ENCODE measurements around the gene KLC1.

The KLC1 gene

DNA sequence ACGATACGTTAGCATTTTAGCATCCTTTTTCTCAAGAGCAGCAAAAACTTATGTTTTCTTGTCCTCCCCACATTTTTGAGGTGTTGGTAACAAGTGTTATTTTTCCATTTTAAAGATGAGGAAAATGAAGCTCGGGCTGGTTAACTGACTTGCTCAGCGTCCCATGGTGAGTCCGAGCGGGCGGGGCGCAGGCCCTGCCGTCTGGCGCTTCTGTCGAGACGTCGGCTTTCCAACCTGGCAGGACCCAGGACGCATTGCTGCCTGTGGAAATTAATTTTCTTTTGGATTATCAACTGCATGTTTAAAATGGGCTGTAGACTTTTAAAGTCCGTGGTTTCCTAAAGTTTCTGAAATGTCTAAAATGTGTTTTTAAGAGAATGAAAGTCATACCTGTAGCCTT, 55.9 kb downstream of the KLC1 start:
- Histone ChIP-seq H3K36me3 (ENCODE audit: control insufficient read depth, low read length) (peaks cover 67% of the 10 kb centered on the region), H3K27ac (ENCODE audit: low read depth, low read length) (no peak overlapping the region), H4K20me1 (ENCODE audit: control insufficient read depth, insufficient read depth, low read depth, low read length) (no peaks in the 10 kb centered on the region), H3K4me1 (ENCODE audit: control insufficient read depth, low read length) (peaks cover 19% of the 10 kb centered on the region), H3K9me3 (ENCODE audit: control insufficient read depth, insufficient read depth, low read length) (no peaks in the 10 kb centered on the region), H3K27me3 (ENCODE audit: control insufficient read depth, low read length) (no peaks in the 10 kb centered on the region), H3K9me2 (replicated peaks; ENCODE audit: control insufficient read depth, low read length) (no peaks in the 10 kb centered on the region), H3K4me2 (ENCODE audit: low read length) (no peak overlapping the region), H3F3A (ENCODE audit: control insufficient read depth, insufficient read depth) (peaks cover 19% of the 10 kb centered on the region), H3K4me3 (ENCODE audit: low read length) (no peak overlapping the region), H3K79me2 (ENCODE audit: control insufficient read depth, low read length) (peaks cover 19% of the 10 kb centered on the region)
- TF ChIP-seq, protein P1, sequence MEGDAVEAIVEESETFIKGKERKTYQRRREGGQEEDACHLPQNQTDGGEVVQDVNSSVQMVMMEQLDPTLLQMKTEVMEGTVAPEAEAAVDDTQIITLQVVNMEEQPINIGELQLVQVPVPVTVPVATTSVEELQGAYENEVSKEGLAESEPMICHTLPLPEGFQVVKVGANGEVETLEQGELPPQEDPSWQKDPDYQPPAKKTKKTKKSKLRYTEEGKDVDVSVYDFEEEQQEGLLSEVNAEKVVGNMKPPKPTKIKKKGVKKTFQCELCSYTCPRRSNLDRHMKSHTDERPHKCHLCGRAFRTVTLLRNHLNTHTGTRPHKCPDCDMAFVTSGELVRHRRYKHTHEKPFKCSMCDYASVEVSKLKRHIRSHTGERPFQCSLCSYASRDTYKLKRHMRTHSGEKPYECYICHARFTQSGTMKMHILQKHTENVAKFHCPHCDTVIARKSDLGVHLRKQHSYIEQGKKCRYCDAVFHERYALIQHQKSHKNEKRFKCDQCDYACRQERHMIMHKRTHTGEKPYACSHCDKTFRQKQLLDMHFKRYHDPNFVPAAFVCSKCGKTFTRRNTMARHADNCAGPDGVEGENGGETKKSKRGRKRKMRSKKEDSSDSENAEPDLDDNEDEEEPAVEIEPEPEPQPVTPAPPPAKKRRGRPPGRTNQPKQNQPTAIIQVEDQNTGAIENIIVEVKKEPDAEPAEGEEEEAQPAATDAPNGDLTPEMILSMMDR (IDR thresholded peaks at IDR 0.05; ENCODE audit: low read depth, low read length, poor library complexity, severe bottlenecking), result no peak
- no peak for TF ChIP-seq EZH2phosphoT487 (IDR thresholded peaks at IDR 0.05; ENCODE audit: borderline replicate concordance, low read length)

DNA sequence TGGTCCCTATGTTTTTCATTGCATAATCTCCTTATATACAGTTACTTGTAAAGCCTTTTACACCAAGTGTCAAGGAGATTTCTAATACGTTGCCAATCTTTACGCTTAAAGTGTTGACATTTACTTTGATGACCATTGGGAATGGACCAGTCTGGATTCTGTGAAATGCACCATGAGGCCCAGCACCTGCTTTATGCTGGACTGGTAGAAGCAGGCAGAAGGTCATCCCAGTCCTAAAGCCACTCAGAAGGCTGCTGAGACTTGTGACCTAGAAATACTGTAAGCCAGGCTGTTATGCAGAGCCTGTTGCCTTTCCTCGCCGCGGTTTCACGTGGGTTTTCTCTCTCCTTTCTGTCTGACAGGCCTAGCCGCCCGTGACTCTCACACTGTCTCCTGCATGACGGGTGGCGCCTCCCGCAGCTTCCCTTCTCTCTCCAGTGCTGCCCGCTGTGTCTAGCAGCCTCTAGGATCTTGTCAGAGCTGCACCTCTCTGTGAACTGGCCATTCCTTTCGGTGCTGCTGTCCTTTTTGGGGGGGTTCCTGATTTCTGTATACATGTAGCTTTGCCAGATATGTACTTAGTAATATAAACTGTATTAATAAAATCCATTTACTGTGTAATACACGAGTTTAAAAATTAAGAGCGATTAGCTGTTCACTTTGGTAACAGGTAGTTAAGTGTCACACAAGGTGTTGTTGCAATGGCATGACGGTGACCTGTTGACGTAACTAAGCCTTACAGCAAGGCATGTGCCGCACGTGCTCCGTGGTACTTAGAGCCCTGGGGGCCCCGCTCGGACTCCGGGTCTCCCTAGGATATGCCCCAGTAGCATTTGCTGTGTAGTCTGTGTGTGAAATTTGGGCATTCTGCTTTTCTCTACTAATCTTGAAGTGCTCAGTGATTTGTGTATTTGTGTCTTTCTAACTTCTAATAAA, 56.5 kb downstream of the KLC1 start:
- Histone ChIP-seq H3K79me2 (ENCODE audit: control insufficient read depth, low read length) (peaks cover 23% of the 10 kb centered on the region), H3K27me3 (ENCODE audit: control insufficient read depth, low read length) (no peaks in the 10 kb centered on the region), H3K4me2 (ENCODE audit: low read length) (no peak overlapping the region), H3F3A (ENCODE audit: control insufficient read depth, insufficient read depth) (peaks cover 25% of the 10 kb centered on the region), H3K36me3 (ENCODE audit: control insufficient read depth, low read length) (peaks cover 66% of the 10 kb centered on the region), H3K4me1 (ENCODE audit: control insufficient read depth, low read length) (peaks cover 23% of the 10 kb centered on the region), H3K4me3 (ENCODE audit: low read length) (no peak overlapping the region), H3K27ac (ENCODE audit: low read depth, low read length) (no peak overlapping the region), H3K9me3 (ENCODE audit: control insufficient read depth, insufficient read depth, low read length) (no peaks in the 10 kb centered on the region), H3K9me2 (replicated peaks; ENCODE audit: control insufficient read depth, low read length) (no peaks in the 10 kb centered on the region), H4K20me1 (ENCODE audit: control insufficient read depth, insufficient read depth, low read depth, low read length) (no peaks in the 10 kb centered on the region)
- TF ChIP-seq EZH2phosphoT487 (IDR thresholded peaks at IDR 0.05; ENCODE audit: borderline replicate concordance, low read length), result no peak
- TF ChIP-seq, protein P1 (IDR thresholded peaks at IDR 0.05; ENCODE audit: low read depth, low read length, poor library complexity, severe bottlenecking), result no peak

DNA sequence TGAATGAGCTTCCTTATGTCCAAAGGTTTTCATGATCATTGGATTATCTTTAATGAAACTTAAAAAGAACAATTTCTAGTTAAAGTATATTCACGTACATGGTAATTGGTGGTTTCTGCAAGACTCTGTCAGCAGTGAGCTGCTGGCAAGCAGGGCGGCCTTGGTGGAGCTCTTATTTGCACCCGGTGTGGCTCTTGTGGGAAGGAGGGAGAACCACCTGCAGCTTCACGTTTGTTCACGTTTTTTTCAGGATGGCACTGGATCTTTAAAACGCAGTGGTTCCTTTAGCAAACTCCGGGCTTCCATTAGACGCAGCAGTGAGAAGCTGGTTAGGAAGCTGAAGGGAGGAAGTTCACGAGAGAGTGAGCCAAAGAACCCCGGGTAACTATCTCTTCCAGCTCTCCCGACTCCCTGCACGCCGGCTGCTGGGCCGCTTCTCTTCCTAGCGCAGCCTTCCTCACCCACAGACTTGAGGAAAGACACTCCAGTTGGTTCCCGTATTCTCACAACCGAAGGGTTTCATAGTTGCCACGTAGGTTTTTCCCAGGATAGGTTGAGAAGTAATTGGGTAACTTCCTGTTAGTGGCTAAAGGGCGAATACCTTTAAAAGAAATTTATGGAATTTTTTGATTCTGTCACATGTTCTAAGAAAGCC, 57.9 kb downstream of the KLC1 start:
- no peak for TF ChIP-seq EZH2phosphoT487 (IDR thresholded peaks at IDR 0.05; ENCODE audit: borderline replicate concordance, low read length)
- TF ChIP-seq, protein P1 (IDR thresholded peaks at IDR 0.05; ENCODE audit: low read depth, low read length, poor library complexity, severe bottlenecking), result no peak
- Histone ChIP-seq H3K9me3 (ENCODE audit: control insufficient read depth, insufficient read depth, low read length) (no peaks in the 10 kb centered on the region), H3K4me1 (ENCODE audit: control insufficient read depth, low read length) (peaks cover 37% of the 10 kb centered on the region), H3K36me3 (ENCODE audit: control insufficient read depth, low read length) (peaks cover 55% of the 10 kb centered on the region), H3K9me2 (replicated peaks; ENCODE audit: control insufficient read depth, low read length) (no peaks in the 10 kb centered on the region), H3K79me2 (ENCODE audit: control insufficient read depth, low read length) (peaks cover 21% of the 10 kb centered on the region), H3K27ac (ENCODE audit: low read depth, low read length) (no peak overlapping the region), H3K4me2 (ENCODE audit: low read length) (no peak overlapping the region), H3K4me3 (ENCODE audit: low read length) (no peak overlapping the region), H3F3A (ENCODE audit: control insufficient read depth, insufficient read depth) (peaks cover 34% of the 10 kb centered on the region), H3K27me3 (ENCODE audit: control insufficient read depth, low read length) (no peaks in the 10 kb centered on the region), H4K20me1 (ENCODE audit: control insufficient read depth, insufficient read depth, low read depth, low read length) (no peaks in the 10 kb centered on the region)

Measured in DOHH2 (cell line).